K562 (cell line): ENCODE data around the gene GGPS1. TPM values are rescaled to one million over a fixed set of nuclear protein-coding genes. Genes with fewer than 3 reads are reported as not detected.
A peak's percentile ranks its signal among the peaks of the same experiment; 100 is the strongest.

ENCODE experiments used
- ARID2 ChIP-seq: fragments of 450-650 bp; IDR thresholded peaks from 2 replicates; pipeline ENCODE4 v1.6.1; 2017; ENCODE audit warnings: antibody characterized with exemption, mild to moderate bottlenecking
- ARNT ChIP-seq, 2 experiments: fragments of 450-650 bp; IDR thresholded peaks; 2 replicates each; pipeline ENCODE4 v1.6.1; 2016; ENCODE audit warnings: mild to moderate bottlenecking in 1 of 2
- BRD9 ChIP-seq: fragments of 450-650 bp; IDR thresholded peaks from 2 replicates; pipeline ENCODE4 v1.6.1; 2018; ENCODE audit warnings: low read depth; ENCODE audit not compliant: partially characterized antibody
- CHCHD3 ChIP-seq: fragments of 250-450 bp; sonication (Bioruptor Pico); IDR thresholded peaks from 2 replicates; pipeline ENCODE4 v2.1.2; 2022; ENCODE audit warnings: mild to moderate bottlenecking
- FOXA1 ChIP-seq: fragments of 450-650 bp; IDR thresholded peaks from 2 replicates; pipeline ENCODE4 v1.6.1; 2016; ENCODE audit warnings: mild to moderate bottlenecking, borderline replicate concordance
- FOXK2 ChIP-seq, 2 experiments: fragments of 450-650 bp; IDR thresholded peaks in 1 of 2; conservative IDR thresholded peaks in 1 of 2; 2 replicates each; pipeline ENCODE4 v1.6.1; 2016; ENCODE audit warnings: low read depth in 2 of 2, mild to moderate bottlenecking in 1 of 2
- HMG20B ChIP-seq: fragments of 250-450 bp; sonication (Bioruptor Pico); IDR thresholded peaks from 2 replicates; pipeline ENCODE4 v1.5.0; 2021; ENCODE audit warnings: mild to moderate bottlenecking
- HNRNPH1 ChIP-seq: fragments of 200-400 bp; formaldehyde crosslinking; optimal IDR thresholded peaks from 2 replicates; pipeline ENCODE3; 2017; ENCODE audit warnings: low read depth, mild to moderate bottlenecking, low read length, moderate library complexity
- HNRNPK ChIP-seq: fragments of 200-400 bp; formaldehyde crosslinking; IDR thresholded peaks from one replicate; pipeline ENCODE4 v1.6.1; 2018; ENCODE audit warnings: mild to moderate bottlenecking, low read depth, low read length; ENCODE audit not compliant: poor library complexity, severe bottlenecking
- IFI16 ChIP-seq: fragments of 250-450 bp; sonication (Bioruptor Pico); IDR thresholded peaks from 2 replicates; pipeline ENCODE4 v2.1.2; 2022; ENCODE audit warnings: mild to moderate bottlenecking, inconsistent platforms
- MAFG ChIP-seq: fragments of 450-650 bp; conservative IDR thresholded peaks from 2 replicates; pipeline ENCODE4 v1.6.1; 2016; ENCODE audit warnings: missing genetic modification characterization, missing compliant biosample characterization
- MCM2 ChIP-seq: fragments of 450-650 bp; IDR thresholded peaks from 2 replicates; pipeline ENCODE4 v1.6.1; 2017; ENCODE audit warnings: low read depth, mild to moderate bottlenecking
- RB1 ChIP-seq: fragments of 450-650 bp; IDR thresholded peaks from 2 replicates; pipeline ENCODE4 v1.6.1; 2017; ENCODE audit warnings: low read depth, mild to moderate bottlenecking
- YBX1 ChIP-seq: fragments of 450-650 bp; IDR thresholded peaks from 2 replicates; pipeline ENCODE4 v1.7.1; 2016; ENCODE audit warnings: mild to moderate bottlenecking
- YY1 ChIP-seq, 3 experiments: IDR thresholded peaks; 2 replicates each; pipeline ENCODE4 v1.6.1; 2011; ENCODE audit warnings: low read length in 2 of 3, mild to moderate bottlenecking in 2 of 3, moderate library complexity in 2 of 3, borderline replicate concordance in 1 of 3, control low read depth in 1 of 3, low read depth in 1 of 3; ENCODE audit not compliant: insufficient read depth in 3 of 3, insufficient replicate concordance in 2 of 3, control insufficient read depth in 1 of 3, insufficient read length in 1 of 3; ENCODE audit errors: extremely low read depth in 1 of 3
- ZNF197 ChIP-seq: fragments of 200-800 bp; sonication (Bioruptor generic); IDR thresholded peaks from 2 replicates; pipeline ENCODE4 v1.6.1; 2016; ENCODE audit warnings: low read depth, missing genetic modification characterization, missing compliant biosample characterization
- ZNF668 ChIP-seq: fragments of 250-450 bp; sonication (Bioruptor Pico); IDR thresholded peaks from 2 replicates; pipeline ENCODE4 v1.8.0; 2022; ENCODE audit warnings: mild to moderate bottlenecking, inconsistent platforms
- ZNF695 ChIP-seq: fragments of 450-650 bp; formaldehyde crosslinking; IDR thresholded peaks from 2 replicates; pipeline ENCODE4 v1.4.0; 2020; ENCODE audit warnings: mild to moderate bottlenecking, moderate library complexity
- polyA plus RNA-seq, 8 experiments: library from polyadenylated mRNA; depleted of rRNA in 4 of 8; stranded (reverse) in 5 of 8; unstranded in 3 of 8; fragments of >200 nt; fragmentation: Nextera tagmentation in 2 of 8; fragmentation: Illumina TruSeq in 1 of 8; extraction: Ambion mirVana in 2 of 8; extraction: Trizol in 1 of 8; gene quantifications; 2 replicates each; pipeline versions ENCODE4 v1.2.1 to v1.2.3, GENCODE V29; 2011 to 2014; ENCODE audit warnings: inconsistent platforms in 1 of 8, missing spikeins in 1 of 8
- total RNA-seq, 7 experiments: library from RNA; depleted of rRNA in 6 of 7; stranded (reverse); fragments of >200 nt in 6 of 7; fragmentation: Illumina TruSeq in 2 of 7; extraction: Trizol in 2 of 7; gene quantifications; 2 replicates each; pipeline versions ENCODE4 v1.2.1 to v1.2.3, GENCODE V29; 2011 to 2021; ENCODE audit warnings: low replicate concordance in 1 of 7
- TF ChIP-seq, protein P1 (sequence below), 2 experiments: IDR thresholded peaks; 2 replicates each; pipeline ENCODE4 v1.6.1; 2011; ENCODE audit warnings: borderline replicate concordance in 1 of 2, control low read depth in 1 of 2, low read depth in 1 of 2, low read length in 1 of 2, mild to moderate bottlenecking in 1 of 2, mixed read lengths in 1 of 2, moderate library complexity in 1 of 2; ENCODE audit not compliant: insufficient read depth in 1 of 2, insufficient read length in 1 of 2, poor library complexity in 1 of 2, severe bottlenecking in 1 of 2; ENCODE audit errors: extremely low read depth in 1 of 2
- TF ChIP-seq, protein P2 (sequence below): fragments of 450-650 bp; formaldehyde crosslinking; IDR thresholded peaks from 2 replicates; pipeline ENCODE4 v1.4.0; 2020; ENCODE audit warnings: mild to moderate bottlenecking, moderate library complexity
- TF ChIP-seq, protein P3 (sequence below): conservative IDR thresholded peaks from 2 replicates; pipeline ENCODE4 v1.6.1; 2011; ENCODE audit warnings: low read depth, mild to moderate bottlenecking, low read length; ENCODE audit not compliant: control insufficient read depth
- TF ChIP-seq, protein P4 (sequence below): fragments of 450-650 bp; IDR thresholded peaks from 2 replicates; pipeline ENCODE4 v1.6.1; 2016; ENCODE audit warnings: antibody characterized with exemption

Gene GGPS1
- total and polyA plus RNA-seq, 9 of the 15 experiments (the other 6 are each of a cell fraction or from before 2014, with no cell fraction given), result 18.8 to 104 (median 56.3) TPM

DNA sequence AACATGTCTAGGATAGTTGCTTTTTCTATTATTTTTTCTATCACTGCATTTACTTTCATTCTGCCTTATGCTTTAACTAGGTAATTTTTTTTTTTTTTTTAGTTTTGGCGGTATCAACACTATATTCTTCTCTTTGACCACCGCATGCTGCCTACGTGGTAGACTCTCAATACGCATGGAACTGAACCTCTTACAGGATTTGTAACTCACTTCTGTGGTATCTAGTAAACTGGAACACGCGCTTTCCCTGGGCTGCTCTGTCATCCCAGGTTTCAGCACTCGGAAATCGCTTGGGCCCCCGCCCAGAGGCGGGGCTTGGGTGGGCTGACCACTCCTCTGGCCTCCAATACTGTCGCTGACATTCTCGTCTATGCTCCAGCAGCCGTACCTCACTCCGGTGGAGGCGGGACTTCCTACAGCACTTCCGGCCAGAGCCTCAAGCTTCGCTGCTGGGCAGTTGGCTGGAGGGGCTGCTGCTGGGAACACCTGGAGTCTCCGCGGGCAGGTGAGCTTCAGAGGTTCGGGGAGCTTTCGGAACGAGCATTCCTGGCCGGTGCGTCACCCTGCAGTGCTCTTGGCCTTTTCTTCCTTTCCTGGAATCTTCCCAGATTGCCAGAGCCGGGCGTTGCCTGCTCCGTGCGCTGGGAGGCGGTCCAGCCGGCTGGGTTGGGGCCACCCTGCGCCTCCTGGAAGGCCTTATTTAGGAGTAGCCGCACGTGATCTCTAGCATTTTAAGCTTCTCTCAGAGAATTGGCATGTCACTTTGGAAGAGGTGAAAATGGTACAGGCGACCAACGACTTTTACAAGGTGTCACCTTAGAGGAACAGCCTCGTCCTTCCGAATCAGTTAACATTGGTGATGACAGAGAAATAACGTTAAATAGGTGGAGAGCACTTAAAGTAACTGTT lies 38.9 kb downstream of the GGPS1 start, which contains the start of gene TBCE (continued):
- no peak for TF ChIP-seq ARID2
- TF ChIP-seq MCM2, result no peak
- 0 out of 2 replicates have a peak, but pooled peaks have one; percentile 34 for TF ChIP-seq MAFG (tag)
- TF ChIP-seq BRD9, result no peak
- no peak; the same call in none of the 2 replicates for TF ChIP-seq RB1
- TF ChIP-seq, protein P1, sequence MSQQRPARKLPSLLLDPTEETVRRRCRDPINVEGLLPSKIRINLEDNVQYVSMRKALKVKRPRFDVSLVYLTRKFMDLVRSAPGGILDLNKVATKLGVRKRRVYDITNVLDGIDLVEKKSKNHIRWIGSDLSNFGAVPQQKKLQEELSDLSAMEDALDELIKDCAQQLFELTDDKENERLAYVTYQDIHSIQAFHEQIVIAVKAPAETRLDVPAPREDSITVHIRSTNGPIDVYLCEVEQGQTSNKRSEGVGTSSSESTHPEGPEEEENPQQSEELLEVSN (IDR thresholded peaks at IDR 0.05; ENCODE audit: borderline replicate concordance in 1 of 2, extremely low read depth in 1 of 2, insufficient read depth in 1 of 2, insufficient read length in 1 of 2, low read depth in 1 of 2, low read length in 1 of 2, poor library complexity in 1 of 2, severe bottlenecking in 1 of 2), result peak; percentile 26 to 61
- TF ChIP-seq HNRNPH1, result no peak
- TF ChIP-seq, protein P2, sequence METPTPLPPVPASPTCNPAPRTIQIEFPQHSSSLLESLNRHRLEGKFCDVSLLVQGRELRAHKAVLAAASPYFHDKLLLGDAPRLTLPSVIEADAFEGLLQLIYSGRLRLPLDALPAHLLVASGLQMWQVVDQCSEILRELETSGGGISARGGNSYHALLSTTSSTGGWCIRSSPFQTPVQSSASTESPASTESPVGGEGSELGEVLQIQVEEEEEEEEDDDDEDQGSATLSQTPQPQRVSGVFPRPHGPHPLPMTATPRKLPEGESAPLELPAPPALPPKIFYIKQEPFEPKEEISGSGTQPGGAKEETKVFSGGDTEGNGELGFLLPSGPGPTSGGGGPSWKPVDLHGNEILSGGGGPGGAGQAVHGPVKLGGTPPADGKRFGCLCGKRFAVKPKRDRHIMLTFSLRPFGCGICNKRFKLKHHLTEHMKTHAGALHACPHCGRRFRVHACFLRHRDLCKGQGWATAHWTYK (CRISPR knock-in tag), result no peak
- no peak for TF ChIP-seq CHCHD3 (CRISPR knock-in tag)
- TF ChIP-seq YBX1, result no peak
- TF ChIP-seq YY1 (IDR thresholded peaks at IDR 0.05; ENCODE audit: borderline replicate concordance in 1 of 3, control insufficient read depth in 1 of 3, extremely low read depth in 1 of 3, insufficient read depth in 3 of 3, insufficient read length in 1 of 3, insufficient replicate concordance in 2 of 3, low read depth in 1 of 3, low read length in 2 of 3), result no peak
- TF ChIP-seq, protein P3, sequence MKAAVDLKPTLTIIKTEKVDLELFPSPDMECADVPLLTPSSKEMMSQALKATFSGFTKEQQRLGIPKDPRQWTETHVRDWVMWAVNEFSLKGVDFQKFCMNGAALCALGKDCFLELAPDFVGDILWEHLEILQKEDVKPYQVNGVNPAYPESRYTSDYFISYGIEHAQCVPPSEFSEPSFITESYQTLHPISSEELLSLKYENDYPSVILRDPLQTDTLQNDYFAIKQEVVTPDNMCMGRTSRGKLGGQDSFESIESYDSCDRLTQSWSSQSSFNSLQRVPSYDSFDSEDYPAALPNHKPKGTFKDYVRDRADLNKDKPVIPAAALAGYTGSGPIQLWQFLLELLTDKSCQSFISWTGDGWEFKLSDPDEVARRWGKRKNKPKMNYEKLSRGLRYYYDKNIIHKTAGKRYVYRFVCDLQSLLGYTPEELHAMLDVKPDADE, result peak; percentile 85
- TF ChIP-seq IFI16, result no peak
- no peak for TF ChIP-seq FOXA1
- TF ChIP-seq FOXK2 (conservative IDR thresholded peaks at IDR 0.05 in 1 of 2, IDR thresholded peaks at IDR 0.05 in 1 of 2; ENCODE audit: low read depth in 2 of 2), result peak; percentile 86 to 90
- no peak for TF ChIP-seq ZNF668
- TF ChIP-seq, protein P4, sequence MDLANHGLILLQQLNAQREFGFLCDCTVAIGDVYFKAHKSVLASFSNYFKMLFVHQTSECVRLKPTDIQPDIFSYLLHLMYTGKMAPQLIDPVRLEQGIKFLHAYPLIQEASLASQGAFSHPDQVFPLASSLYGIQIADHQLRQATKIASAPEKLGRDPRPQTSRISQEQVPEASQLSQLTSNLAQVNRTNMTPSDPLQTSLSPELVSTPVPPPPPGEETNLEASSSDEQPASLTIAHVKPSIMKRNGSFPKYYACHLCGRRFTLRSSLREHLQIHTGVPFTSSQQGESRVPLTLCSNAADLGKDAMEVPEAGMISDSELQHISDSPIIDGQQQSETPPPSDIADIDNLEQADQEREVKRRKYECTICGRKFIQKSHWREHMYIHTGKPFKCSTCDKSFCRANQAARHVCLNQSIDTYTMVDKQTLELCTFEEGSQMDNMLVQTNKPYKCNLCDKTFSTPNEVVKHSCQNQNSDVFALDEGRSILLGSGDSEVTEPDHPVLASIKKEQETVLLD, result no peak
- no peak for TF ChIP-seq ZNF695
- TF ChIP-seq ZNF197 (CRISPR knock-in tag), result no peak
- no peak for TF ChIP-seq HNRNPK
- TF ChIP-seq HMG20B (CRISPR knock-in tag), result no peak
- peak in 1 of 2 experiments; percentile 42; a peak in 3 of 4 replicates for TF ChIP-seq ARNT (IDR thresholded peaks at IDR 0.05)
